A549 (cell line): ENCODE measurements around the gene SEMA3E. TPM values are rescaled to one million over a fixed set of nuclear protein-coding genes. Genes with fewer than 3 reads are reported as not detected.

ENCODE experiments used
- ATAC-seq, 2 experiments: fragments of 200-7000 bp in 1 of 2; fragments of >200 bp in 1 of 2; cut with Nextera tagmentation in 1 of 2; cut with Tn5 transposase in 1 of 2; 3 replicates each; pipeline versions ENCODE4 v1.8.0 to v1.9.1; 2018 to 2020; ENCODE audit warnings: mild to moderate bottlenecking in 1 of 2, moderate library complexity in 1 of 2
- CTCF ChIA-PET: fragments of 300-600 bp; sonication (Branson Sonifier 250); formaldehyde crosslinking; extraction: SDS; loops from one replicate; lab custom pipeline; 2021; ENCODE audit warnings: antibody characterized with exemption, inconsistent platforms; lab: Yijun Ruan, JAX
- POLR2A ChIA-PET: fragments of 350-600 bp; formaldehyde crosslinking; extraction: SDS; loops from one replicate; lab custom pipeline; 2021; ENCODE audit warnings: antibody characterized with exemption, inconsistent platforms; lab: Yijun Ruan, JAX
- DNase-seq, 2 experiments: peaks; one replicate each; pipeline versions ENCODE4 v3.0.0 to v3.0.0-alpha.2; 2011 to 2016; ENCODE audit warnings: low read depth in 1 of 2, low spot score in 1 of 2
- FAIRE-seq: peaks from 2 replicates; lab custom pipeline; 2011; peaks lifted over from hg19 to GRCh38; lab: Jason Lieb, UNC
- H3K27ac ChIP-seq, 2 experiments: fragments of >200 bp; sonication (Bioruptor Twin); formaldehyde crosslinking; 3 replicates each; pipeline ENCODE4 v1.5.1; 2016 to 2017
- H3K4me1 ChIP-seq: fragments of >200 bp; sonication (Bioruptor Twin); formaldehyde crosslinking; 3 replicates; pipeline ENCODE4 v1.6.1; 2016
- H3K4me2 ChIP-seq: fragments of >200 bp; sonication (Bioruptor Twin); formaldehyde crosslinking; 3 replicates; pipeline ENCODE4 v1.6.1; 2016
- H3K4me3 ChIP-seq: fragments of >200 bp; sonication (Bioruptor Twin); formaldehyde crosslinking; 3 replicates; pipeline ENCODE4 v1.5.1; 2016
- H3K9me3 ChIP-seq: fragments of >200 bp; sonication (Bioruptor Twin); formaldehyde crosslinking; 3 replicates; pipeline ENCODE4 v1.6.1; 2016
- BCL3 ChIP-seq: fragments of >200 bp; sonication (Bioruptor Twin); formaldehyde crosslinking; IDR thresholded peaks from 3 replicates; pipeline ENCODE4 v1.6.1; 2016
- BHLHE40 ChIP-seq: IDR thresholded peaks from 2 replicates; pipeline ENCODE4 v1.6.1; 2012; ENCODE audit warnings: low read depth, low read length, inconsistent platforms
- CEBPB ChIP-seq, 2 experiments: fragments of >200 bp in 1 of 2; sonication (Bioruptor Twin) in 1 of 2; formaldehyde crosslinking in 1 of 2; IDR thresholded peaks; 2 replicates each; pipeline ENCODE4 v1.6.1; 2012 to 2016
- CTCF ChIP-seq: fragments of >200 bp; sonication (Bioruptor Twin); formaldehyde crosslinking; IDR thresholded peaks from 3 replicates; pipeline ENCODE4 v1.5.1; 2016
- EHMT2 ChIP-seq: fragments of 200-600 bp; sonication (generic); IDR thresholded peaks from 2 replicates; pipeline ENCODE4 v1.6.1; 2016; ENCODE audit warnings: antibody characterized with exemption, low read depth, mild to moderate bottlenecking, moderate library complexity
- ELK1 ChIP-seq: fragments of 150-350 bp; IDR thresholded peaks from 2 replicates; pipeline ENCODE4 v1.6.1; 2014; ENCODE audit warnings: low read depth, mild to moderate bottlenecking, low read length
- FOSL2 ChIP-seq, 2 experiments: fragments of 450-650 bp in 1 of 2; fragments of >200 bp in 1 of 2; sonication (Bioruptor Twin) in 1 of 2; formaldehyde crosslinking; IDR thresholded peaks; 2 replicates each; pipeline versions ENCODE4 v1.5.0 to v1.6.1; 2016 to 2020; ENCODE audit warnings: mild to moderate bottlenecking in 1 of 2, moderate library complexity in 1 of 2
- HMGXB4 ChIP-seq: fragments of 250-450 bp; sonication (Bioruptor Pico); IDR thresholded peaks from 2 replicates; pipeline ENCODE4 v1.5.0; 2021; ENCODE audit warnings: mild to moderate bottlenecking, moderate library complexity, borderline replicate concordance
- HOXA7 ChIP-seq: fragments of 250-450 bp; sonication (Bioruptor Pico); IDR thresholded peaks from 2 replicates; pipeline ENCODE4 v1.5.0; 2020; ENCODE audit warnings: mild to moderate bottlenecking, moderate library complexity
- KDM5A ChIP-seq: fragments of 200-600 bp; sonication (generic); IDR thresholded peaks from 2 replicates; pipeline ENCODE4 v1.6.1; 2016; ENCODE audit warnings: antibody characterized with exemption, mild to moderate bottlenecking
- NPAS2 ChIP-seq: fragments of 250-450 bp; sonication (Bioruptor Pico); IDR thresholded peaks from 2 replicates; pipeline ENCODE4 v1.8.0; 2022; ENCODE audit warnings: mild to moderate bottlenecking, moderate library complexity, borderline replicate concordance
- PHF8 ChIP-seq: fragments of 200-600 bp; sonication (generic); IDR thresholded peaks from 2 replicates; pipeline ENCODE4 v1.6.1; 2016; ENCODE audit warnings: low read depth, mild to moderate bottlenecking, antibody characterized with exemption, moderate library complexity, borderline replicate concordance
- RARB ChIP-seq: fragments of 250-450 bp; sonication (Bioruptor Pico); IDR thresholded peaks from 2 replicates; pipeline ENCODE4 v1.8.0; 2021; ENCODE audit warnings: mild to moderate bottlenecking, moderate library complexity
- REST ChIP-seq: fragments of 200-600 bp; sonication (generic); IDR thresholded peaks from 2 replicates; pipeline ENCODE4 v1.6.1; 2016; ENCODE audit warnings: antibody characterized with exemption, mild to moderate bottlenecking, moderate library complexity
- RFX5 ChIP-seq: fragments of 450-650 bp; IDR thresholded peaks from 2 replicates; pipeline ENCODE4 v1.7.1; 2014; ENCODE audit warnings: antibody characterized with exemption, mild to moderate bottlenecking, moderate library complexity
- SREBF2 ChIP-seq: fragments of 450-650 bp; IDR thresholded peaks from 2 replicates; pipeline ENCODE4 v1.6.1; 2014; ENCODE audit warnings: mild to moderate bottlenecking, moderate library complexity
- USF2 ChIP-seq: fragments of 450-650 bp; IDR thresholded peaks from 2 replicates; pipeline ENCODE4 v1.6.1; 2014; ENCODE audit warnings: antibody characterized with exemption
- ZC3H11A ChIP-seq: fragments of 450-650 bp; IDR thresholded peaks from 2 replicates; pipeline ENCODE4 v1.6.1; 2014; ENCODE audit warnings: antibody characterized with exemption, mild to moderate bottlenecking
- ZNF302 ChIP-seq: fragments of 250-450 bp; sonication (Bioruptor Pico); IDR thresholded peaks from 2 replicates; pipeline ENCODE4 v1.9.0; 2021; ENCODE audit warnings: inconsistent platforms, mild to moderate bottlenecking, moderate library complexity
- WGBS: methylation state at CpG from one replicate; pipeline ENCODE4 v1.1.6; 2017; ENCODE audit errors: missing lambda C conversion rate; 5-methylcytosine and 5-hydroxymethylcytosine counted together
- polyA plus RNA-seq, 4 experiments: library from polyadenylated mRNA; depleted of rRNA in 3 of 4; stranded (reverse); fragments of >200 nt; fragmentation: RNase III in 1 of 4; extraction: RNeasy Plus Mini Kit Qiagen cat#74134 plus additional on column Dnase treatment in 1 of 4; gene quantifications; 2 replicates in 3 of 4; 3 replicates in 1 of 4; pipeline ENCODE4 v1.2.3, GENCODE V29; 2011 to 2017

SEMA3E gene
- polyA plus RNA-seq, 2 of the 4 experiments (the other 2 are of a cell fraction), result 1.4 to 2.3 TPM

GRCh38 chr7:83532219-83532618, 116.7 kb downstream of the SEMA3E start:
- ChIA-PET POLR2A (no interaction called here), CTCF (no interaction called here)
- Histone ChIP-seq H3K4me1 (peaks cover 13% of the 10 kb centered on the region), H3K27ac (peak overlapping the region in 1 of 2 experiments; percentile 7; a peak in 1 of 6 replicates), H3K4me2 (peak overlapping the region; percentile 51), H3K4me3 (no peak overlapping the region), H3K9me3 (no peaks in the 10 kb centered on the region)
- WGBS, result 34% methylated on average over 2 of the region's 2 CpGs
- ATAC-seq (peak; percentile 54 to 62), FAIRE-seq (no peak), DNase-seq (peak; percentile 8 to 10)
- TF ChIP-seq PHF8 (no peak), FOSL2 (IDR thresholded peaks at IDR 0.05) (no peak), FOSL2 (CRISPR knock-in tag; IDR thresholded peaks at IDR 0.05) (peak; percentile 75)

- TF ChIP-seq HOXA7 (no peak), ELK1 (no peak), RFX5 (no peak), FOSL2 (IDR thresholded peaks at IDR 0.05) (no peak), FOSL2 (CRISPR knock-in tag; IDR thresholded peaks at IDR 0.05) (no peak), BCL3 (no peak), CEBPB (IDR thresholded peaks at IDR 0.05) (no peak), CTCF (no peak)
- TF ChIP-seq, all 56 proteins: peak for 0
- POLR2A ChIA-PET, result no interaction called here
- no peak overlapping the region for H3K27ac ChIP-seq
- FAIRE-seq, result peak; percentile 7
- H3K9me3 ChIP-seq, result no peaks in the 10 kb centered on the region
- H3K4me3 ChIP-seq, result no peak overlapping the region
- H3K4me2 ChIP-seq, result peak overlapping the region; percentile 51
- CTCF ChIA-PET, result no interaction called here
- no peak for ATAC-seq
- DNase-seq, result no peak
- WGBS, result 76% methylated on average over 2 of the region's 2 CpGs
- peaks cover 13% of the 10 kb centered on the region for H3K4me1 ChIP-seq
Observed at GRCh38 chr7:83531766-83532165, 117.2 kb downstream of the SEMA3E start.

- FAIRE-seq, result peak; percentile 39
- Histone ChIP-seq H3K4me1 (peaks cover 32% of the 10 kb centered on the region), H3K9me3 (no peaks in the 10 kb centered on the region), H3K27ac (no peak overlapping the region), H3K4me2 (no peak overlapping the region), H3K4me3 (no peak overlapping the region)
- ChIA-PET POLR2A (no interaction called here), CTCF (no interaction called here)
- no peak for ATAC-seq
- DNase-seq, result no peak
- WGBS, result 56% methylated on average over 3 of the region's 3 CpGs
- TF ChIP-seq KDM5A (no peak), BHLHE40 (no peak), NPAS2 (CRISPR knock-in tag) (no peak), EHMT2 (no peak), HOXA7 (no peak), ZNF302 (no peak), SREBF2 (no peak), FOSL2 (IDR thresholded peaks at IDR 0.05) (no peak), FOSL2 (CRISPR knock-in tag; IDR thresholded peaks at IDR 0.05) (no peak), USF2 (no peak), HMGXB4 (CRISPR knock-in tag) (no peak), ELK1 (no peak), CEBPB (IDR thresholded peaks at IDR 0.05) (no peak), ZC3H11A (no peak), REST (no peak), RARB (no peak)
Observed at GRCh38 chr7:83528925-83529423, 120.0 kb downstream of the SEMA3E start.
